ENCODE data around the gene ABHD14A.

Gene ABHD14A

DNA sequence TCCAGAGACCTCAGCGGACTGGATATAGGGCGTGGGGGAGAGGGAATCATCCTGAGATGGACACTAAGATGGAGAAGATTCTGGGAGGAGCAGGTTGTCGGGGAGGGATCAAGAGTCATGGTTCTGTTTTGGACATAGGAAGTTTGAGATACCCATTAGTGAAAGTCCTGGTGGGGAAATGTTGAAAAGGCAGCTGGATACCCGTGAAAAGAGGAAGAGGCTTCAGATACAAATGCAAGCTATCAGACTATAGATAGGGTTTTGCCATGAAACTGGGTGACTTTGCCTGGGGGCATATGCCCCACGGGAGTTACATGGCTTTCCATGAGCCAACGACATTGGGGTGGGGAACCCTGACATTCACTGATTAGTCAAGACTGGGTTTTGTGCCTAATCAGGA, 20.8 kb upstream of the ABHD14A start:
- H3K9ac ChIP-seq (ENCODE audit: low read length) = no peak overlapping the region
- no peak overlapping the region for H2AFZ ChIP-seq (ENCODE audit: low read length)
- no peaks in the 10 kb centered on the region for H3K4me1 ChIP-seq (ENCODE audit: low read length)
- peaks cover 12% of the 10 kb centered on the region; the same call in 1 of the 2 replicates for H3K27me3 ChIP-seq (replicated peaks; ENCODE audit: insufficient read depth, low read length)
- H3K9me2 ChIP-seq (replicated peaks; ENCODE audit: insufficient read depth, low read length) = no peaks in the 10 kb centered on the region
- H3K36me3 ChIP-seq (replicated peaks; ENCODE audit: insufficient read depth, low read length) = no peaks in the 10 kb centered on the region
- no peaks in the 10 kb centered on the region for H3K9me3 ChIP-seq (replicated peaks; ENCODE audit: insufficient read depth, low read length)
- no peak overlapping the region for H3K4me2 ChIP-seq (ENCODE audit: low read depth, low read length)
- H3K4me3 ChIP-seq (ENCODE audit: low read length) = no peak overlapping the region
- TF ChIP-seq EZH2 (optimal IDR thresholded peaks at IDR 0.05; ENCODE audit: low read depth, low read length) (no peak), EZH2phosphoT487 (IDR thresholded peaks at IDR 0.05; ENCODE audit: low read length) (no peak)
- TF ChIP-seq, protein P1, sequence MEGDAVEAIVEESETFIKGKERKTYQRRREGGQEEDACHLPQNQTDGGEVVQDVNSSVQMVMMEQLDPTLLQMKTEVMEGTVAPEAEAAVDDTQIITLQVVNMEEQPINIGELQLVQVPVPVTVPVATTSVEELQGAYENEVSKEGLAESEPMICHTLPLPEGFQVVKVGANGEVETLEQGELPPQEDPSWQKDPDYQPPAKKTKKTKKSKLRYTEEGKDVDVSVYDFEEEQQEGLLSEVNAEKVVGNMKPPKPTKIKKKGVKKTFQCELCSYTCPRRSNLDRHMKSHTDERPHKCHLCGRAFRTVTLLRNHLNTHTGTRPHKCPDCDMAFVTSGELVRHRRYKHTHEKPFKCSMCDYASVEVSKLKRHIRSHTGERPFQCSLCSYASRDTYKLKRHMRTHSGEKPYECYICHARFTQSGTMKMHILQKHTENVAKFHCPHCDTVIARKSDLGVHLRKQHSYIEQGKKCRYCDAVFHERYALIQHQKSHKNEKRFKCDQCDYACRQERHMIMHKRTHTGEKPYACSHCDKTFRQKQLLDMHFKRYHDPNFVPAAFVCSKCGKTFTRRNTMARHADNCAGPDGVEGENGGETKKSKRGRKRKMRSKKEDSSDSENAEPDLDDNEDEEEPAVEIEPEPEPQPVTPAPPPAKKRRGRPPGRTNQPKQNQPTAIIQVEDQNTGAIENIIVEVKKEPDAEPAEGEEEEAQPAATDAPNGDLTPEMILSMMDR (IDR thresholded peaks at IDR 0.05; ENCODE audit: low read length) = no peak
- DNase-seq = no peak
- no peak overlapping the region for H3K27ac ChIP-seq (ENCODE audit: low read length)
- no peaks in the 10 kb centered on the region for H3F3A ChIP-seq (ENCODE audit: insufficient read depth, low read length)
- H4K20me1 ChIP-seq (ENCODE audit: insufficient read depth, low read length) = no peaks in the 10 kb centered on the region
- no peaks in the 10 kb centered on the region for H3K79me2 ChIP-seq (ENCODE audit: low read length)

DNA sequence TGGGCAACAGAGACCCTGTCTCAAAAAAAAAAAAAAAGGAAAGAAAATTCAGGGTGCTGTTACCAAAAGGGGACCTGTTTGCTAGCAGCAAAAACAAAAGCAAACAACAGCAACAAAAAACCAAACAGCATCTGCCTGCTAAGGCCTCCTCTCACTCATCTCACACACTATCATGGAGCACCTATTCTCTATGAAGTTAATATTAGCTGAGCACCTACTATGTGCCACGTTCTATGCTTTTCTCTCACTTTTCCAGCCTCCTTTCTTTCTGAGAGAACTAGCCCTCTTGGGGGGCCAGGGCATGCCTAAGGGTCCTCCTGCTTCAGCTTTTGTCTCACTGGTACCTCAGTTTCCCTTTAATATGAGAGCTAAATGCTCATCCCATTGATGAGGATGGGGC, 20.2 kb upstream of the ABHD14A start:
- H3K27me3 ChIP-seq (replicated peaks; ENCODE audit: insufficient read depth, low read length) = peaks cover 12% of the 10 kb centered on the region; the same call in 1 of the 2 replicates
- H3K9ac ChIP-seq (ENCODE audit: low read length) = no peak overlapping the region
- no peak overlapping the region for H3K27ac ChIP-seq (ENCODE audit: low read length)
- H3F3A ChIP-seq (ENCODE audit: insufficient read depth, low read length) = no peaks in the 10 kb centered on the region
- H3K9me3 ChIP-seq (replicated peaks; ENCODE audit: insufficient read depth, low read length) = no peaks in the 10 kb centered on the region
- DNase-seq = no peak
- H3K4me1 ChIP-seq (ENCODE audit: low read length) = no peaks in the 10 kb centered on the region
- no peaks in the 10 kb centered on the region for H4K20me1 ChIP-seq (ENCODE audit: insufficient read depth, low read length)
- no peaks in the 10 kb centered on the region for H3K9me2 ChIP-seq (replicated peaks; ENCODE audit: insufficient read depth, low read length)
- H3K79me2 ChIP-seq (ENCODE audit: low read length) = no peaks in the 10 kb centered on the region
- H3K4me2 ChIP-seq (ENCODE audit: low read depth, low read length) = no peak overlapping the region
- TF ChIP-seq EZH2 (optimal IDR thresholded peaks at IDR 0.05; ENCODE audit: low read depth, low read length) = no peak
- no peak overlapping the region for H2AFZ ChIP-seq (ENCODE audit: low read length)
- H3K4me3 ChIP-seq (ENCODE audit: low read length) = no peak overlapping the region
- H3K36me3 ChIP-seq (replicated peaks; ENCODE audit: insufficient read depth, low read length) = no peaks in the 10 kb centered on the region

DNA sequence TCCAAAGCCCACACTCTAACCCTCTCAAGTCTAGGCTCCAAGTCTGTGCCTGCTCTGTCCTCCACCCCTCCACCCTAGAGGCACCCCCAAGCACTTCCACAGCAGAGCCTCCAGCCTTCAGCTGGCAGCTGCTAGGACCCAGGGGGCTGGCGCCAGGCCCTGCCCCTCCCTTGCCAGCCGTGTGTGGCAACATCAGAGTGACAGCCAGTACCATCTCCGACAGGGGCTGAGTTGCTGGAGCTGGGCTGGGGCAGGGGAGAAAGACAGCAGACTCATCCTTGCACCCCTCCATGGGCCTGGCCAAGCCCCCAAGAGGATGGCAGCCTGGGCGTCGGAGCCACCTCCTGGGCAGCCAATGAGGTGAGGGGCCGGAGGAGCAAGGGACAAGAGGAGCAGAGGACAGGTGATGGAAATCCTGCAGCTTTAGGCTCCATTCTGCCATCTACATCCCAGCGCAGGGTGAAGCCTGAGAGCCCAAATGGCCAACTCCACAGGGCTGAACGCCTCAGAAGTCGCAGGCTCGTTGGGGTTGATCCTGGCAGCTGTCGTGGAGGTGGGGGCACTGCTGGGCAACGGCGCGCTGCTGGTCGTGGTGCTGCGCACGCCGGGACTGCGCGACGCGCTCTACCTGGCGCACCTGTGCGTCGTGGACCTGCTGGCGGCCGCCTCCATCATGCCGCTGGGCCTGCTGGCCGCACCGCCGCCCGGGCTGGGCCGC, 19.5 kb upstream of the ABHD14A start, which contains the start of gene GPR62:
Gene GPR62 (plus strand): TSS at position 207 of the 718 bp plus-strand sequence. CDS start 272 bp downstream, at position 479.
- Histone ChIP-seq H3K27ac (ENCODE audit: low read length) (no peak within 1 kb of the TSS), H4K20me1 (ENCODE audit: insufficient read depth, low read length) (no peaks in the 10 kb centered on the region), H2AFZ (ENCODE audit: low read length) (no peak within 1 kb of the TSS), H3K36me3 (replicated peaks; ENCODE audit: insufficient read depth, low read length) (no peaks in the 10 kb centered on the region), H3K4me1 (ENCODE audit: low read length) (no peaks in the 10 kb centered on the region), H3K9ac (ENCODE audit: low read length) (no peak within 1 kb of the TSS), H3F3A (ENCODE audit: insufficient read depth, low read length) (no peaks in the 10 kb centered on the region), H3K4me2 (ENCODE audit: low read depth, low read length) (0 out of 2 replicates have a peak within 1 kb of the TSS, but pooled peaks have one; percentile 15), H3K9me3 (replicated peaks; ENCODE audit: insufficient read depth, low read length) (no peaks in the 10 kb centered on the region), H3K9me2 (replicated peaks; ENCODE audit: insufficient read depth, low read length) (no peaks in the 10 kb centered on the region), H3K27me3 (replicated peaks; ENCODE audit: insufficient read depth, low read length) (peaks cover 12% of the 10 kb centered on the region; the same call in 1 of the 2 replicates), H3K4me3 (ENCODE audit: low read length) (no peak within 1 kb of the TSS), H3K79me2 (ENCODE audit: low read length) (no peaks in the 10 kb centered on the region)
- TF ChIP-seq EZH2 (optimal IDR thresholded peaks at IDR 0.05; ENCODE audit: low read depth, low read length) (no peak), EZH2phosphoT487 (IDR thresholded peaks at IDR 0.05; ENCODE audit: low read length) (no peak)
- TF ChIP-seq, protein P1 (IDR thresholded peaks at IDR 0.05; ENCODE audit: low read length) = no peak
- DNase-seq = no peak

Data from MM.1S (cell line).